Stimulated activated naive CD4-positive, alpha-beta T cell treated with Interleukin-2 at 50 U/mL for 16 hours (primary cell): ENCODE results near the gene JAKMIP1.
"Not testable (repeated sequence)": the region's sequence is repeated elsewhere in the genome, so short reads cannot be mapped to it uniquely, and the experiment has no call there.

Experiments
- DNase-seq: peaks from one replicate; lab custom pipeline; 2025; lab: John Stamatoyannopoulos, UW

The JAKMIP1 gene

DNA sequence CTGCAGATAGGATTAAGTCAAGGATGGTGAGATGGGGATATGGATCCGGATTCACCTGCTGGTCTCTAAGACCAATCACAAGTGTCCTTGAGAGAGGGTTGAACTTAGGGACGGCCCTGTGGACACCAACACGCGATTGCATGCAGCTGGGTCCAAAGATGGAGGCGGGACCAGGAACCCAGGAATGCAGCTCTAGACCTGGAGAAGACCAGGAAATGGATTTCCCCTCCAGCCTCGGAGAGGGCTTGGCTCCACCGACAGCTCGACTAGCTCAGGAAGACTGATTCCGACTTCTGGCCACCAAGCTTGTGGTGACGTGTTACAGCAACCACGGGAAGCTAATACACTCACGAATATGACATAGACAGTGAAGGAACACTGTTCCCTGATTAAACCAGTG, 186.8 kb downstream of the JAKMIP1 start:
- no peak for DNase-seq

DNA sequence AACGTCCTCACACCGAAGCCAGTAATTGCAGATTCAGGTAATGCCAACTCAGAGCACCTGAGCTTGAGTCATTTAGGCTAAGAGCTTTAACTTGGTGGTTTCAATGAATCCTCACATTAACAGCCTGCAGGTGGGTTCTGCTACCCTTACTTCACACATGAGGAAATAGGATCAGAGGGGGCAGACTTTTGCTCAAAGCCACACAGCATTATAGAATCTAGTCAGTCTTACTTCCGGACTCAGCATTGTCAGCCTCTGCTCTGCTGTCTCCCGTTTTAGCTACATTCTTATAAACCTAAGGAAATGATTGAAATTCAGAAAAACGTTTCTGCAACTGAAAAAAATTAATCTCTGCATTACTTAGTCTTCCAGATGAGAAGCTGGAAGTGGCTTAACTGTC, 188.1 kb downstream of the JAKMIP1 start:
- DNase-seq, result no peak

DNA sequence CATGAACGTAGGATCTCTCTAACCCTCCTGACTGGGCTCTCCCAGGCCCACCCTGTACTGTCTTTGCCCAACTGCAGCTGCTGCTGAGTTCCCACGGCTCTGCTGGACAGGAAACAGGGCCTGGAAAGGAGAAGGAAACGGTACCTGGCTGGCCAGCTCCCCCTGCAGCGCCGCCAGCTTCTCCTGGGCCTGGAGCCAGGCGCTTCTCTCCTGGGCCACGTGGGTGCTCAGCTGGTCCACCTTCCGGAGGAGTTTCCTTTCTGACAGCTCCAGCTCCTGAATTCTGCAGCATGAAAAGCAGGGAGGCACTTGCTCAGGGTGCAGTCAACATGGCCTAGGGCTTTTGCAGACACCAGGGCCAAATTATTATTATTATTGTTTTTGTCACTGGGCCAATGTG, 188.7 kb downstream of the JAKMIP1 start:
- no peak for DNase-seq

DNA sequence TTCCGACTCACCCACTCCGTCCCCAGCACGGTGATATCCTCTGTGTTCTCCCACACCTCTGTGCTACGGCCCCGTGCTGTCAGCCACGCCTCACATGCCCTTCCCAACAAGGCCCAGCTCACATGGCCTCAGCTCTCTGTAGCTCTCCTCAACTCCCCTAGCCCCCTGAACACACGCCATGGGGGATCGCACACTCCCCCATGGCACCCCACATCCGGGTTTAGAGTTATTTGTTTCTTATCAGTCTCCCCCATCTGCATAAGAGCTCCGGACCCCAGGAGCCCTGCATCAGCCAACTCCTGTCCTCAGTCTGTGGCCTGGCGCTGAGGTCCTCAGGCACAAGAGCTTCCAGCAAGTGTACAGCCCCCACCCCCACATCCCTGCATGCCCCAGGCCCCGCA, 189.1 kb downstream of the JAKMIP1 start:
- DNase-seq, result no peak

DNA sequence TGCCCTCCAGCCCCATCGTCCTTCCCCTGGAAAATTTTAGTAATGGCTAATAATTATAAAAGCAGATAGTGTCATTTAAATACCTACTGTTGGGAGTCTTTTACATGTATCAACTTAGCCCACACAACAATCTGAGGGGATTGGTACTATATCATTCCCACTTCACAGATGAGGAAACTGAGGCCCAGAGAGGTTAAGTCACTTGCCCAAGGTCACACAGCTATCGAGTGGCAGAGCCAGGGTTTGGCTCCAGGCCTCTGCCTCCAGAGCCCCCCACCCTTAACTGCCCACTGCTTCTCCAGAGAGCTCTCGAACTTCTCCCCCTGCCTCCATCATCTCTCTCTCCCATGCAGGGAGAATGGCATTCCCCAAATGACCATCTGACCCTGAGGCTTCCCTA, 189.6 kb downstream of the JAKMIP1 start:
- no peak for DNase-seq

DNA sequence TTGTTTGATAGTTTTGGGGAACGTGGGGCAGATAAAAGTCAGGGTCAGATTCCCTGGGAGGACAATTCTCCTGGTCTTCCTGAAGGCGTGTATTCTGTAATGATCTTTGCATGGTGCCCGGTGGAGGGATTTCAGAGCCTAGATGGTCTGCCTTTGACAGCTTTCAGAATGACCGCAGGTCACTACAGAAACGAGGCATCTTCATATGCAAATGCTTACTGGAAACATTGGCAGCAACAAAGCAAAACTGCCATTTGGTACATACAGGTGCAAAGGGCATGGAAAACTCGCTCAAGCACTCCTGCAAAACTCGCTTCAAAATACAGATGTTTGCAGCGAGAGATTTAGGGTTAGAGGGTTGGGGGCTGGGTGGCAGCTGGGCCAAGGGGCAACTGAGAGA, 190.9 kb downstream of the JAKMIP1 start:
- DNase-seq, result no peak

DNA sequence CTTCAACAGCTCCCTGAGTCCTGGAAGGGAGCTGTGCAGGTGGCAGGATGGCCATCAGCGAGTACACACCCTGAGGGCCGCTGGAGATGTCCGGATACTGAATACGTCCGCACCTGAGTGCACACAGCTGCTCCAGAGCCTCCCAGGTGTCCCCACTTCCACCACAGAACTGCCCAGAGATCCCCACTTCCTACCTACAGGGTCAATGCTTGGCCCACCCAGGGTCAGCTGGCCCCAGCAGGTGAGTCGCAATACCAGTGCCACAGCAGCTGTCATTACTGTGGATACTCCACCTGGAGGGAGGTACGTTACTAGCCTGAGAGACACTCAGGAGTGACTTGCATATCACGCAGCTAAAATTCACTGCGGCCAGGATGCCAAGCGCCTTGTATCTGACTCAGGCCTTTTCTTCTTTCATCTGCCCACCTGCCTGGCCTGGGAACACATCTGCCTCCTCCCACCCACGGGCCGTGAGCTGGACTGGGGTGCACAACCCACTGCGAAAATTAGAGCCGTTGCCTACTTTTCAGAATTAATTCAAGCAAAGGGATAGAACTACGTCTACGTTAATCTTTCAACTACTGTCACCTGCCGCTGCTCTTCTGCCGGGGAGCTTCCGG, 191.5 kb downstream of the JAKMIP1 start:
- no peak for DNase-seq

DNA sequence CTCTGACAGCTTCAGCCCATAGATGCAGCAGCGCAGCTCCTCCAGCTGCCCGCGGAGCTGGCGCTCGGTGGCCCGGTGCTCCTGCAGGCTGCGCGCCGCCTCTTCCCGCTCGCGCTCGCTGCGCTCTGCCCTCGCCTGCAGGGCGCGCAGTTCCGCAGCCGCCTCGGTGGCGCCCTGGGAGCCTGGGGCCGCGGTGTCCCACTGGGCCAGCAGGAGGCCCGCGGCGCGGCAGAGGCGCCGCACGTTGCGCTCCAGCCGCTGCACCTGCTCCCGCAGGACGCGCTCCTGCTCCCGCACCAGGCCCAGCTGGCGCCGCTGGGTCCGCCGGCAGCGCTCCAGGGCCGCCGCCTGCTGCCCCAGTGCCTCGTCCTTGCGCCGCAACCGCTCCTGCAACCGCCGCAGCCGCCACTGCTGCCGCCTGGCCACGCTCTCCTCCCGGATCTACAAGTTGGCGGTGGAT, 192.2 kb downstream of the JAKMIP1 start:
- DNase-seq, result no peak

DNA sequence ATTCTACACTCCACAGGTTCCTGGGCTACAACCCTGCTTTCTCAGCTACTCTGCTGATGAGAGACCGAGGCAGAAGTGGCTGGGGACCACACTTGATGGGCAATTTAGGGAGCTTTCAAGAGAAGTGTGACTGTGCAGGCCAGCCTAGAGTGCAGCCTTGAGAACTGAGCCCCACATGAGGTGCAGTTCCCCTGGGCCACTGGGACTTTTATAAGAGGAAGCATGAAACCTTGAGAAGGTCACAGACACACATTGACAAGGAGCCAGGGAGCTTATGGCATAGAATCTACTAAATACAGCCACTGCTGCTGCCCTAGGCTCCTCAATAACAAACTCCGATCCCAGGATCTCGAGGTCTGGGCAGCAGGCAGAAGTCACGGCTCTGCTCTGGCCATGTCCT, 195.2 kb downstream of the JAKMIP1 start:
- no peak for DNase-seq

DNA sequence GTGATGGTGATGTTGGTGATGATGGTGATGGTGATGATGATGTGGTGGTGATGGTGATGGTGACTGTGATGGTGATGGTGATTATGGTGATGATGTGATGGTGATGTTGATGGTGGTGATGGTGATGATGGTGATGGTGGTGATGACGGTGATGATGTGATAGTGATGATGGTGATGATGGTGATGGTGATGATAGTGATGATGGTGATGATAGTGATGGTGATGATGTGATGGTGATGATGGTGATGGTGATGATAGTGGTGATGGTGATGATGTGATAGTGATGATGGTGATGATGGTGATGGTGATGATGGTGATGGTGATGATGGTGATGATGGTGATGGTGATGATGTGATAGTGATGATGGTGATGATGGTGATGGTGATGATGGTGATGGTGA, 196.9 kb downstream of the JAKMIP1 start:
- DNase-seq, result not testable (repeated sequence)

DNA sequence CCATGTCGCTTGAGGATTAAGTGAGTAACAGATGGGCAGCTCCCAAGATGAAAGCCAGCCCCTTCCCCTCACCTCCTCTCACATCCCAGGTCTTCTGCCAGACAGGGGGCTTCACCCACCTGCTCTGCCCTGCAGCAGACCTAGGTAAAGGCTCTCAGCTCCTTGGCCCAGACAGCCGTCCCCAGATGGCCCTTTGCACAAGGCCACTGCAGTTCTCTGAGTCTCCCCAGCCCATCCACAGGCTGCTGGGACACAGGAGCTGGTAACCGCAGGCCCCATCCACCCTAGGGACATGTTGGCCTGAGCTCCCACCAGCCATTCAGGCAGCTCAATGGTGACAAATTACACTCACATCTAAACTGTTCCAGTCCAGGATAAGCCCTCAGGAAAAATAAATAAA, 197.4 kb downstream of the JAKMIP1 start:
- no peak for DNase-seq

DNA sequence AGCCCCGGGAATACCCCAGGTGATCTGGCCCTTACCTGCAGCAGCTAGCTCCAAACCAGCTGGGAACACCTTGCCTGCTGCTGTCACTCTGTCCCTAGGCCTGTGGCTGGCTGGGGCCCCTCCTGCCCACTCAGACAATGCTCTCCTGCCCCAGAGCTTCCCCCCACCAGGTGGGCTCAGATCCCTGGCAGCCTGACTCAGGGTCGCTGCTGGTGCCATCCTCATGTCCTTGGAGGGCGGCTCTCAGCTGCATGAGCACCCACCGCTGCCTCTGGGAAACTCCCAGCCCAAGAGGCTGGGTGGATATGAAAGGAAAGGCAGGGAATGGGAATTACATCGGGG, 197.9 kb downstream of the JAKMIP1 start:
- no peak for DNase-seq

DNA sequence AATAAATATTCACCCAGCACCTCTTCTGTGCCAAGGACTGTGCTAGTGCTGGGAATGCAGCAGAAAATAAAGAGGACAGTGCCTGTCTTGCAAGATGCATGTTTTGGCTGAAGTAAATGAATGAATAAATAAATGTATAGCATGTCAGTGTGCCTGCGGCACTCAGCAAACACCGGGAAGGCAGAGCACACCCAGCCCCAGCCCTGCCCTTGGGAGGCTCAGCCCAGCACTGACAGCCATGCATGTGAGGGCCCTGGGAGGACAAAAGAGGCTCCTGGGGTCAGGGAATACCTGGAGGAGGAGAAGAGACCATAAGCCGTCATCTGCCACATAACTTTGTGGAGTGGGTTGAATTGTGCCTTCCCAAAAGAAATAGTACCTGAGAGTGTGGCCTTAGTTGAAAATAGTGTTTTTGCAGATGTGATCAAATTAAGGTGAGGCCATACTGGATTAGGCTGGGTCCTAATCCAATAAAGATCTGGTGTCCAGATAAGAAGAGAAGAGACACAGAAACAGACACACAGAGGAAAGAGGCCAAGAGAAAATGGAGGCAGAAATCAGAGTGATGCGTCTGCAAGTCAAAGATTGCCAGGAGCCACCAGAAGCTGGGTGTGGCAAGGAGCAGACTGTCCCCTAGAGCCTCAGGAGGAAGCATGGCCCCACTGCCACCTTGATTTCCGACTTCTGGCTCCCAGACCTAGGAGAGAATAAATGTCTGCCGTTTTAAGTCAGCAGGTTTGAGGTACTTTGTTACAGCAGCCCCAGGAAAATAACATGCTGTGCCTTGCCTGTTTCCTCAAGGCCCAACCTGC, 198.5 kb downstream of the JAKMIP1 start:
- DNase-seq, result no peak

DNA sequence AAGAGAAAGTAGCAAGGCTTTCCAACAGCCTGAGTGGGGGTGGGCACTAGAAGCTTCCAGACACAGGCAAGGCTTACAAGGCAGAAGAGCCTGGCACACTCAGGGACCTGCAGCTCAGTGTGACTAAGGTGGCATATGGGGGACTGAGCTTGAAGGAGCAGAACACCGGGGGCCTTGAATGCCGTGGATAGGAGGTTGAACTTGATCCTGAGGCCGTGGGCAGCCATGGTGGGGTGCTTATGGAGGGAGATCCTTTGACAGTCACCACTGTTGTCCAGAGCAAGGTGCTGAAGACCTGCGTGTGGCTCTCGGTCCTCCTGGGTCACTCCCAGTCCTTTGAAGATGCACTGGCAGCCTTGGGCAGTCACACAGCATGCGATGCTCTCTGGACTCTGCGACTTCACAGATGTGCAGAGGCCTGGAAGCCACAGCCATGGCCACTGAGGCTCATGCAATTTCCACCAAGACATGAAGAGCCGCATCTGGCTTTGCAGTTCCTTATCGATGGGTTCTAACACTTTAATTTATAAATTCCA, 200.5 kb downstream of the JAKMIP1 start:
- DNase-seq, result no peak

DNA sequence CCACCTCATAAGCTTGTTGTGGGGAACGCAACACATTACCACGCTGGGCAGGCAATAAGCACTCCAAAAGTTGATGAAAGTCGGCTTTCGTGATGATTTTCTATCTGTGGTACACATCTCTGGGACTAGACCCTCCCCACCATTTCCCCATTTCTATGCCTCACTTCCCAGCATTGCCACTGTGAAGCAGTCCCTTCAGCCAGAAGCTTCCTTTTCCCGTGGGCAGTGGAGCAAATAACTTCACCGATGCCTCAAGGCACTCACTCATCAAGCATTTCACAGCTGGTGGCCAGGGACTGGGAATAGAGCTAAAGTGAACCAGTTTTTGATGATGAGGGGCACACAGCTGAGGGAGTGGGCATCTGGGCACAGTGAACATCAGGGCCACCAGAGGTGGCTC, 201.0 kb downstream of the JAKMIP1 start:
- no peak for DNase-seq

DNA sequence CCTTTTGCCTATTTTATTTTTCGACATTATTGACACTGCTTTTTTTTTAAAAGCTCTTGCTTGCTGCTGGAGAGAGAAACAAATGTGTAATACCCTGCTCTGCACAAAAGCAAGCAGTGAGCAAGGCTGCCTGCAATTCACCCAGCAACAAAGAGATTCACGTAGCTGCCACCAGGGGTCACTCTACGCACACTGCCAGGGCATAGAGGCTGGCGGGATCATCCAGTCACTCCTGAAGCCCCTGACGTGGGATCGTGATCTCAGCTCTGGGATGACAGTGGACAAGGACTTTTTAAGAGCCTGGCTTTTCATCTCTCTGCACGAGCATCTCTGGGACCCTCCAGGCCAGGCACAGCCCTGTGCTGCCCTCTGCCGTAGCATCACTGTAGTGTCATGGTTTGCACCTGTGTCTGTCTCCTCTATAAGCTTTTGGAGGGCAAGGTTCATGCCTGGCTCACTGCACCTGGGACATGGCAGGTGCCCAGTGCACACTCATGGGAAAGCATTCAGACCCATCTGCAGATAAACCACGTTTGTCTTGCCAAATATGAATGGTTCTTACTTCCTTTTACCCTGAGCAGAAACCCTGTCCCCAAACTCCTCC, 201.9 kb downstream of the JAKMIP1 start:
- DNase-seq, result peak; percentile 30

DNA sequence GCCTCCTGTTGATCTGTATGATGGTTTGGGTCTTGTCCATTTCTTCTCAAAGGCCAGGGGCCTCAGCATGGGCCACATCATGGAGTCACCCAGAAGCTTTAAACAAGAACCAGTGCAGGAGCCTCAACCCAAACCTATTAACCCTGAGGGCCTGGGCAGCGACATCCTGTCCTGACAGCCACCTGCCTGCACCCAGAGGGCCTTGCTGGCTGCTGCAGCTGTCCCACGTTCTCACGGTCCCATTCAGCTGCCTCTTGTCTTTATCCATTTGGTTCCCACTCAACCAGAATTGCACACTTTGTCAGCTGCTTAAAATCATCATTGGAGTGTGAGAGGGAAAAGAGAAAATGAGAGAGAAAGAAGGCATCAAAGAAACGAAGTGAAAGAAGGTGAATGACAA, 203.7 kb downstream of the JAKMIP1 start:
- DNase-seq, result no peak

DNA sequence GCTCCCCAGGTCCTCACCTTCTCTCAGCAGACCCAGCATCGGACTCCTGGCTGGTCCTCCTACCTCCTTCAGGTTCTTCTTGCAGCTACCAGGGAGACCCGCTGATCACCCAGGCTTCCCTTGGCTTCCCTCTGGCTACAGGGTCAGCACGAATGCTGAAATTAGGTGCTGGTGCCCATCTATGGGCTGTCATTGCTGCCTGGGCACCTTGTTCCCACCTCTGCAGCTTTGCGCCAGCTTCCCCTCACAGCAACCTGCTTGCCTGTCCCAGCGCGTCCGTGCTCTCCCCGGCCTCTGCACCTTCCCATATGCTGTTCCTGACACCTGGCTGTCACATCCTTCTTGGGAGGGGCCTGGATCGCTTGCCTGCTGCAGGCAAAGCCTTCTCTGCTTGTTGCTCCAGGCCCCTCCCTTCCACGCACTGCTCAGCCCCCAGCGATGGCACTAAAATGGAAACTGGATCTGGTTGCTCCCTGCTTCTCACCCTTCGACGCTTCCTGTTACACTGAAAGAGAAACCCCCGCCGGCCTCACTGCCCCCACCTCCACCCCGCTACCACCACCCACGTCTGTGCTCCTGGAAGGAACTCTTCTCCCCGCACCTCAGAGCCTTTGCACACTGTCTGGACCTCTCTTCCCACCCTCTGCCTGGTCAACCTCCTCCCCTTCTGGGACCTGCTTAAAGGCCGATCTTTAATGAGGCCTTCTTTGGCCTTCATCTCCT, 204.3 kb downstream of the JAKMIP1 start:
- DNase-seq, result no peak

DNA sequence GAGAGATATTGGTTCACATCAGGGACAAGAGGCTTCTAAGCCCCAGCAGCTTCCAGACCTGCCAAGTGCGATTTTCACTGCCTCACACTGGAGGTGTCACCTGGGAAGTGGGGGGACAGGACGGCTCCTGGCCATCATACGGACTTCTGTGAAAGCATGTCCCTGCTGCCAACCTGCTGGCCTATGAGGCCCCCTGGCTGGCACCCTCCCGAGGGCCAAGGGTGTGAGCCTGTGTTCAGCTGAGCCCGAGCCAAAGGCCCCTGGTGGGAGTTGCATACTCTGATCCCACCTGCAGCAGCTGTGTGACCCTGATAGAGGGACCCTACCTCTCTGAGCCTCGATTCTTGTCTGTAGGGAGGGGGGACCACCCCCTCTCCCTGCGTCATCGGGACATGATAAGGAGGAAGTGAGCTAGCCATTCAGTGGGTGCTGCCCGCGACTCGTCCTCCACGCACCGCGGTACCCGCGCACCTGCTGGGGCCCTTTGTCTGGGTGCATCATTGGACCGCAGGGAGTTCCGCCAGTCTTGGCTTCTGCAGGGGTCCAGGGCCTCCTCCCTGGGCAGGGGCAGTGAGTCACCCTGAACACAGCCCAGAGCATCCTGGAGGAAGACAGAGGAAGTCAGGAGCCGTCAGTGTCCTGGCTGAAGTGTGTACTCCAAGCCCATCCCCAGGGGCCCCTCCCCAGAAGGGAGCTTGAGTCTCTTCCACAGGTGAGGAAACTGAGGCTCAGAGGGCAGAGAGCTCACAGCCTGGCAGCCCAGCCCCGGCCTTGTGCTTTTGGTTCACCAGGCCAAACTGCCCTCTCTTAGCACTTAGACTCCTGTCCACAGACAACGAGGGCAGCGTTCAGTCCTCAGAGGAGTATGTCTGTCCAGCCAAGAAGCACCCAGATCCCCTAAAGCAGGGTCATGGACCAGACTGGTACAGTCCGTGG, 206.2 kb downstream of the JAKMIP1 start:
- no peak for DNase-seq

DNA sequence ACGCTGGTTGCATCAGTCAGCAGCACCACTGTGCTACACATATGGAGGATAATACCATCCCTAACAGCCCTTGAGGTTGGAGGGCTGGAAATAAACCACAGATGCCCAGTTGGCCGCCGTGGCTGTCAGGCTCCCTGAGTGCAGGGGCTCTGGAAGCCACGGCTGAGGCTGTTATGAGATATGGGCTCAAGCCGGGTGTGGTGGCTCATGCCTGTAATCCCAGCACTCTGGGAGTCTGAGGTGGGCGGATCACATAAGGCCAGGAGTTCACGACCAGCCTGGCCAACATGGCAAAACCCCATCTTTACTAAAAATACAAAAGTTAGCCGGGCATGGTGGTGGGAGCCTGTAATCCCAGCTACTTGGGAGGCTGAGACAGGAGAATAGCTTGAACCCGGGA, 207.0 kb downstream of the JAKMIP1 start:
- not testable (repeated sequence) for DNase-seq

DNA sequence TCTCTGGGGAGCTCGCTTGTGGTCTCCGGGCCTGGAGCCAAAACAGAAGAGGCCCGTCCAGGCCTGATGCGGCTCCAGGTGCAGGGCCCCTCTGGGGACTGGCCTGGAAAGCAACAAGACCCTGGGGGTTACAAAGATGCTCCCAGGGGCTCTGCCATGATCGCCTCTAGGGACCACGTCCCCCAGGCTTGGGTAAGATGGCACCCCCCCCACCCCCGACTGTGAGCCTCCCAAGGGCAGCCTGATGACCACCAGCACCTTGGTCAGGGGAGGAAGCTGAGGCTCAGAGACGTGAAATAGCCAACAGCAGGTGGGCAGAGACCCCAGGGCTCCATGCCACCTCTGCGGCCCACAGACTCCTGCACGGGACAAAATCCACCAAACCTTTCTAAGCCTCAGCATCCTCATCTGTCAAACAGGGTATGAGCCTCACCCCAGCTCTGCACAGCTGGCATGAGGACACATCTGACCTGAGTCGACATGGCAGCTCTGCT, 207.5 kb downstream of the JAKMIP1 start:
- DNase-seq, result no peak
